Activated gamma-delta T cell (primary cell): Measurements from ENCODE around the gene NBEAL1.
"Not testable (repeated sequence)": the region's sequence is repeated elsewhere in the genome, so short reads cannot be mapped to it uniquely, and the experiment has no call there.

Experiments
- DNase-seq: peaks from one replicate; lab custom pipeline; 2025; lab: John Stamatoyannopoulos, UW

The NBEAL1 gene

DNA sequence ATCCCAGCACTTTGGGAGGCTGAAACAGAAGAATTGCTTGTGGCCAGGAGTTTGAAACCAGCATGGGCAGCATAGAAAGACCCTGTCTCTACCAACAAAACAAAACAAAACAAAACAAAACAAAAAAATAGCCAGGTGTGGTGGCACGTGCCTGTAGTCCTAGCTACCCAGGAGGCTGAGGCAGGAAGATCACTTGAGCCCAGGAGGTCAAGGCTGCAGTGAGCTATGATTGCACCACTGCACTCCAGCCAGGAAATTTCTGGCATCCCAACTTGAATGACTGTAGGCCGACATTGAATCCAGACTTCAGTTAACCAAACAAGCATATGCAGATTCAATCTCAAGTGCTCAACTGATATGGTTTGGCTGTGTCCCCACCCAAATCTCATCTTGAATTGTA lies 215.0 kb downstream of the NBEAL1 start:
- DNase-seq, result not testable (repeated sequence)

GRCh38 chr2:203237346-203238238 lies 222.9 kb downstream of the NBEAL1 start:
- no peak for DNase-seq

GRCh38 chr2:203238292-203238703 lies 223.6 kb downstream of the NBEAL1 start:
- no peak for DNase-seq

DNA sequence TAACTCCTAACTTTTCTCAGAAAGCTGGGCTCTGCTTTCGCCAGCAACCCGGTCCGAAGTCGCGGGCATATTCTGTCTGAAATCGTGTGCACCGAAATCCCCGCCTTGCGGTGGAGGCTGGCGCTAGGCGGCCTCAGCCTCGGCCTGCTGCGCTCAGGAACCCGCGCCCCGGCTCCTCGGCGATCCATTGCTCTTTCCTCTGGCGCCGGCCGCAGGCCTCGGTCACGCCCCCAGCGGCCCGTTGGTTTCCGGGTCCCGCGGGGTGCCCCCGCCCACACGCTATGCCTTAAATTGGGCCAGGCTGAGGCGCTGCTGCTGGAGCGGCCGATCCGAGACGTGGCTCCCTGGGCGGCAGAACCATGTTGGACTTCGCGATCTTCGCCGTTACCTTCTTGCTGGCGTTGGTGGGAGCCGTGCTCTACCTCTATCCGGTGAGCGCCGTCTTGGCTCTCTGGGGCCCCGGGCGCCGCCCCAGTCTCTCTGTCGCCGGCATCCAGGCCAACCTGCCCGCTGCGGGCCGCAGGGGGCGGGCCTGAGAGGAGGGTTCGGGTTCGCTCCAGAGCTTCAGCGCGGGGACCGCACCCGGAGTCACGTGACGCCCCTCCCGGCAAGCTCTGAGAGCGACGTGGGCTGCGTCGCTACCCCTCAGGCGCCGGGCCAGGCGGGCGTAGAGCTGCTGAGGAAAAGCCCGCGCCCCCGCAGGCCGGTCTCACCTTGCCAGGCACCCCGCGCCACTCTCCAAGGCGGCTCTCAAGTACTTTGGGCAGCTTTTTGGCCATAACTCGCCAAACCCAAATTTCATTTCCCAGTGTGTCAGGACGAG lies 224.2 kb downstream of the NBEAL1 start, which contains the start of gene CYP20A1:
Gene CYP20A1, plus strand, starts transcription at position 315 of the 823 bp plus-strand sequence. Its CDS starts 45 bp downstream, at position 360.
- peak; percentile 95 for DNase-seq

DNA sequence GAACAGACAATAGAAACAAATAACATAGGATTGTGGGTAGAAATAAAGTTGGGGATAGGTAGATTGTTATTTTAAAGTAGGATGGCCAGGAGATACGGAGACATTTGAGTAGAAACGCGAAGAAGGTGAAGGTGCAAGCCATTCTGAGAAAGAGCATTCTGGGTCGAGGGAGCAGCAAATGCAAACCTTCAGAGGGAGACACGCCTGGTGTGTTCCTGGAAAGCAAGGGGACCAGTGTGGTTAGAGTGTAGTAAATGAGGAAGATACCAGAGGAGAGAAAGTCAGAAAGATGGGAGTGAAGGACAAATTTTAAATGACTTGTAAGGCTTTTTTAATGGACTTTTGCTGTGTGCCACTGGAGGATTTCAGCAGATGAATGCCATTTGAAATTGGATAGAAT lies 225.8 kb downstream of the NBEAL1 start:
- no peak for DNase-seq

DNA sequence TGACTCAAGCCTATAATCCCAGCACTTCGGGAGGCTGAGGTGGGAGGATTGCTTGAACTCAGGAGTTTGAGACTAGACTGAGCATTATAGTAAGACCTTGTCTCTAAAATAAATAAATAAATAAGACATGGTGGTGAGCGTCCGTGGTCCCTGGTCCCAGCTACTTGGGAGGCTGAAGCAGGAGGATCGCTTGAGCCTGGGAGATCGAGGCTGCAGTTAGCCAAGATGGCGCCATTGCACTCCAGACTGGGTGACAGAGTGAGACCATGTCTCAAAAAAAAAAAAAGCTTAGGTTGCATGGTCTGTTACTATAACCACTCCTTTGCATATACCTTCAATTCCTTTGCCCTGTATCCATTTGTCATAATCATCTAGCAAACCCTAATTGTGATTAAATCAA lies 227.8 kb downstream of the NBEAL1 start:
- no peak for DNase-seq

GRCh38 chr2:203246646-203247045 lies 232.0 kb downstream of the NBEAL1 start:
- no peak for DNase-seq

GRCh38 chr2:203252818-203253217 lies 238.1 kb downstream of the NBEAL1 start:
- DNase-seq, result no peak

GRCh38 chr2:203253422-203254095 lies 238.9 kb downstream of the NBEAL1 start:
- DNase-seq, result not testable (repeated sequence)

DNA sequence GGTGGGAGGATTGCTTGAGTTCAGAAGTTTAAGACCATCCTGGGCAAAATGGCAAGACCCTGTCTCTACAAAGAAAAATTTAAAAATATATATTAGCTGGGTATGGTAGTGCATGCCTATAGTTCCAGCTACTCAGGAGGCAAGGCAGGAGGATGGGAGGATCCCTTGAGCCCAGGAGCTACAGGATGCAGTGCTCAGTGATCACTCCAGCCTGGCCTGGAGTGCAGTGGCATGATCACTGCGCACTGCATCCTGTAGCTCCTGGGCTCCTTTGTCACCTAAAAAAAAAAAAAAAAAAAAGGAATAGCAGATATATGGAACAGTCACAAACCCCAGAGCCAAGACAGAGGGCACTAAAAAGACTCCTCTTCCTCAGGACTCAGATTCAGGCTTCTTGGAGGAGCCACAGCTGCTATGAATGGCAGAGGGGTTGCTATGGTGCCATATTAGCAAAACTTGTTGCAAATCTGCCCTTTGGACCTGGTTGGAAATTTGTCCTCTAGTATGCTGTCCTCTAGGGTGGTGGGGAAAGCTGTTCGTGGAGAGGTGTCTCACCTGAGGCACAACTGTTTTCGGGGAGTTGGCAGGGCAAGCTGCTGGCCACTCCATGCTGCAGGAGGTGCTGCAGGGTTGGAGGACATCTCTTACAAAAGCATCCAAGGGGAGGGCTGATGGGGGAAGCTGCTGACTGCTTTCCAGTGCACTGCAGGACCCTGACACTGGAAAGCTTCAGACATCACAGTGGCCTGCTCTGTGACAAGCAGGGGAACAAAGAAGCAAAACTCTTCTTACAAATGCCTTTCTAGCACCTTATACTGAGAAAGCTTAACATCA lies 246.9 kb downstream of the NBEAL1 start:
- DNase-seq, result no peak
